Epithelial cell of proximal tubule (primary cell): ENCODE results near the gene SPG7. TPM values are rescaled to one million over a fixed set of nuclear protein-coding genes. Genes with fewer than 3 reads are reported as not detected.
"Not testable (repeated sequence)": the region's sequence is repeated elsewhere in the genome, so short reads cannot be mapped to it uniquely, and the experiment has no call there.

Experiments
- DNase-seq: peaks from one replicate; pipeline ENCODE4 v3.0.0-alpha.2; 2011; ENCODE audit warnings: low read depth
- H3K4me3 ChIP-seq: 2 replicates; pipeline ENCODE4 v1.5.1; 2011; ENCODE audit warnings: low read depth, mild to moderate bottlenecking, low read length
- CTCF ChIP-seq: conservative IDR thresholded peaks from 2 replicates; pipeline ENCODE4 v1.5.1; 2012; ENCODE audit warnings: low read depth, mild to moderate bottlenecking, low read length
- total RNA-seq: library from RNA; depleted of rRNA; stranded (reverse); fragments of >200 nt; gene quantifications from 2 replicates; pipeline ENCODE4 v1.2.3, GENCODE V29; 2015

The SPG7 gene
- total RNA-seq, 1 donor from 2014 or later: 66.7 TPM

GRCh38 chr16:89567656-89568594 is 59.7 kb downstream of the SPG7 start:
- DNase-seq: no peak
- H3K4me3 ChIP-seq: no peak overlapping the region
- no peak for TF ChIP-seq CTCF

- no peak for TF ChIP-seq CTCF
- no peak for DNase-seq
- no peak overlapping the region for H3K4me3 ChIP-seq
Measured at GRCh38 chr16:89569506-89570341, 61.5 kb downstream of the SPG7 start.

GRCh38 chr16:89570342-89570923 is 62.2 kb downstream of the SPG7 start:
- no peak overlapping the region for H3K4me3 ChIP-seq
- TF ChIP-seq CTCF: no peak
- no peak for DNase-seq

- not testable (repeated sequence) for DNase-seq, H3K4me3 ChIP-seq
Measured at GRCh38 chr16:89570983-89571598, 62.9 kb downstream of the SPG7 start.

- no peak for DNase-seq
- H3K4me3 ChIP-seq: no peak overlapping the region
- TF ChIP-seq CTCF: no peak
Measured at GRCh38 chr16:89571636-89572035, 63.4 kb downstream of the SPG7 start.

- TF ChIP-seq CTCF: no peak
- no peak overlapping the region for H3K4me3 ChIP-seq
- DNase-seq: no peak
Measured at GRCh38 chr16:89572073-89572484, 63.9 kb downstream of the SPG7 start.
